A549 (cell line): ENCODE data around the gene RGPD4. TPM values are rescaled to one million over a fixed set of nuclear protein-coding genes. Genes with fewer than 3 reads are reported as not detected.

Experiments
- ATAC-seq, 2 experiments: fragments of 200-7000 bp in 1 of 2; fragments of >200 bp in 1 of 2; cut with Nextera tagmentation in 1 of 2; cut with Tn5 transposase in 1 of 2; 3 replicates each; pipeline versions ENCODE4 v1.8.0 to v1.9.1; 2018 to 2020; ENCODE audit warnings: mild to moderate bottlenecking in 1 of 2, moderate library complexity in 1 of 2
- CTCF ChIA-PET: fragments of 300-600 bp; sonication (Branson Sonifier 250); formaldehyde crosslinking; extraction: SDS; loops from one replicate; lab custom pipeline; 2021; ENCODE audit warnings: antibody characterized with exemption, inconsistent platforms; lab: Yijun Ruan, JAX
- POLR2A ChIA-PET: fragments of 350-600 bp; formaldehyde crosslinking; extraction: SDS; loops from one replicate; lab custom pipeline; 2021; ENCODE audit warnings: antibody characterized with exemption, inconsistent platforms; lab: Yijun Ruan, JAX
- DNase-seq, 2 experiments: peaks; one replicate each; pipeline versions ENCODE4 v3.0.0 to v3.0.0-alpha.2; 2011 to 2016; ENCODE audit warnings: low read depth in 1 of 2, low spot score in 1 of 2
- FAIRE-seq: peaks from 2 replicates; lab custom pipeline; 2011; peaks lifted over from hg19 to GRCh38; lab: Jason Lieb, UNC
- H3K27ac ChIP-seq, 2 experiments: fragments of >200 bp; sonication (Bioruptor Twin); formaldehyde crosslinking; 3 replicates each; pipeline ENCODE4 v1.5.1; 2016 to 2017
- H3K4me1 ChIP-seq: fragments of >200 bp; sonication (Bioruptor Twin); formaldehyde crosslinking; 3 replicates; pipeline ENCODE4 v1.6.1; 2016
- H3K4me2 ChIP-seq: fragments of >200 bp; sonication (Bioruptor Twin); formaldehyde crosslinking; 3 replicates; pipeline ENCODE4 v1.6.1; 2016
- H3K4me3 ChIP-seq: fragments of >200 bp; sonication (Bioruptor Twin); formaldehyde crosslinking; 3 replicates; pipeline ENCODE4 v1.5.1; 2016
- H3K9me3 ChIP-seq: fragments of >200 bp; sonication (Bioruptor Twin); formaldehyde crosslinking; 3 replicates; pipeline ENCODE4 v1.6.1; 2016
- EHF ChIP-seq: fragments of 250-450 bp; sonication (Bioruptor Pico); IDR thresholded peaks from 2 replicates; pipeline ENCODE4 v1.5.0; 2020; ENCODE audit warnings: mild to moderate bottlenecking
- FOSL2 ChIP-seq, 2 experiments: fragments of 450-650 bp in 1 of 2; fragments of >200 bp in 1 of 2; sonication (Bioruptor Twin) in 1 of 2; formaldehyde crosslinking; IDR thresholded peaks; 2 replicates each; pipeline versions ENCODE4 v1.5.0 to v1.6.1; 2016 to 2020; ENCODE audit warnings: mild to moderate bottlenecking in 1 of 2, moderate library complexity in 1 of 2
- HDAC2 ChIP-seq: fragments of 200-600 bp; sonication (generic); IDR thresholded peaks from 2 replicates; pipeline ENCODE4 v1.6.1; 2016
- HOXA7 ChIP-seq: fragments of 250-450 bp; sonication (Bioruptor Pico); IDR thresholded peaks from 2 replicates; pipeline ENCODE4 v1.5.0; 2020; ENCODE audit warnings: mild to moderate bottlenecking, moderate library complexity
- HOXB5 ChIP-seq: fragments of 250-450 bp; sonication (Bioruptor Pico); IDR thresholded peaks from 2 replicates; pipeline ENCODE4 v1.5.0; 2020; ENCODE audit warnings: mild to moderate bottlenecking, moderate library complexity
- JUNB ChIP-seq: fragments of >200 bp; sonication (Bioruptor Twin); formaldehyde crosslinking; IDR thresholded peaks from 2 replicates; pipeline ENCODE4 v1.6.1; 2016
- KDM1A ChIP-seq: fragments of 200-600 bp; sonication (generic); IDR thresholded peaks from 2 replicates; pipeline ENCODE4 v1.6.1; 2016; ENCODE audit warnings: low read depth, mild to moderate bottlenecking
- MAFK ChIP-seq: fragments of 450-650 bp; IDR thresholded peaks from 2 replicates; pipeline ENCODE4 v1.6.1; 2014; ENCODE audit not compliant: partially characterized antibody
- MAZ ChIP-seq: fragments of 150-350 bp; IDR thresholded peaks from 2 replicates; pipeline ENCODE4 v1.6.1; 2014; ENCODE audit warnings: antibody characterized with exemption, low read depth, low read length, borderline replicate concordance
- MYC ChIP-seq: IDR thresholded peaks from 2 replicates; pipeline ENCODE4 v1.6.1; 2012; ENCODE audit warnings: mild to moderate bottlenecking, inconsistent platforms, low read length, improper control_type of control experiment, borderline replicate concordance
- NR3C1 ChIP-seq: fragments of >200 bp; sonication (Bioruptor Twin); formaldehyde crosslinking; IDR thresholded peaks from 3 replicates; pipeline ENCODE4 v1.6.1; 2017
- RAD21 ChIP-seq, 2 experiments: fragments of >200 bp in 1 of 2; sonication (Bioruptor Twin) in 1 of 2; formaldehyde crosslinking in 1 of 2; IDR thresholded peaks in 1 of 2; conservative IDR thresholded peaks in 1 of 2; 2 replicates in 1 of 2; 3 replicates in 1 of 2; pipeline ENCODE4 v1.6.1; 2012 to 2018; ENCODE audit warnings: inconsistent platforms in 1 of 2
- RFX5 ChIP-seq: fragments of 450-650 bp; IDR thresholded peaks from 2 replicates; pipeline ENCODE4 v1.7.1; 2014; ENCODE audit warnings: antibody characterized with exemption, mild to moderate bottlenecking, moderate library complexity
- RNF2 ChIP-seq: fragments of 200-600 bp; sonication (generic); IDR thresholded peaks from 2 replicates; pipeline ENCODE4 v1.6.1; 2016; ENCODE audit warnings: low read depth, mild to moderate bottlenecking, antibody characterized with exemption, moderate library complexity, borderline replicate concordance
- TFCP2L1 ChIP-seq: fragments of 250-450 bp; sonication (Bioruptor Pico); IDR thresholded peaks from 2 replicates; pipeline ENCODE4 v1.5.0; 2021; ENCODE audit warnings: mild to moderate bottlenecking
- ZFP36 ChIP-seq: fragments of 450-650 bp; IDR thresholded peaks from 2 replicates; pipeline ENCODE4 v1.6.1; 2014; ENCODE audit warnings: borderline replicate concordance; ENCODE audit not compliant: partially characterized antibody
- WGBS: methylation state at CpG from one replicate; pipeline ENCODE4 v1.1.6; 2017; ENCODE audit errors: missing lambda C conversion rate; 5-methylcytosine and 5-hydroxymethylcytosine counted together
- polyA plus RNA-seq, 4 experiments: library from polyadenylated mRNA; depleted of rRNA in 3 of 4; stranded (reverse); fragments of >200 nt; fragmentation: RNase III in 1 of 4; extraction: RNeasy Plus Mini Kit Qiagen cat#74134 plus additional on column Dnase treatment in 1 of 4; gene quantifications; 2 replicates in 3 of 4; 3 replicates in 1 of 4; pipeline ENCODE4 v1.2.3, GENCODE V29; 2011 to 2017
- TF ChIP-seq, protein P1 (sequence below): fragments of 250-450 bp; sonication (Bioruptor Pico); IDR thresholded peaks from 2 replicates; pipeline ENCODE4 v1.5.0; 2021; ENCODE audit warnings: mild to moderate bottlenecking, moderate library complexity, borderline replicate concordance
- TF ChIP-seq, protein P2 (sequence below): fragments of 450-650 bp; IDR thresholded peaks from 2 replicates; pipeline ENCODE4 v1.6.1; 2014; ENCODE audit warnings: antibody characterized with exemption
- TF ChIP-seq, protein P3 (sequence below): fragments of >200 bp; sonication (Bioruptor Twin); formaldehyde crosslinking; IDR thresholded peaks from 3 replicates; pipeline ENCODE4 v1.5.1; 2016
- TF ChIP-seq, protein P4 (sequence below): IDR thresholded peaks from 2 replicates; pipeline ENCODE4 v1.6.1; 2012
- TF ChIP-seq, protein P5 (sequence below): fragments of >200 bp; sonication (Bioruptor Twin); formaldehyde crosslinking; IDR thresholded peaks from 3 replicates; pipeline ENCODE4 v1.6.1; 2016

Gene RGPD4
- polyA plus RNA-seq, 2 of the 4 experiments (the other 2 are of a cell fraction): 0.01 to 0.09 TPM

DNA sequence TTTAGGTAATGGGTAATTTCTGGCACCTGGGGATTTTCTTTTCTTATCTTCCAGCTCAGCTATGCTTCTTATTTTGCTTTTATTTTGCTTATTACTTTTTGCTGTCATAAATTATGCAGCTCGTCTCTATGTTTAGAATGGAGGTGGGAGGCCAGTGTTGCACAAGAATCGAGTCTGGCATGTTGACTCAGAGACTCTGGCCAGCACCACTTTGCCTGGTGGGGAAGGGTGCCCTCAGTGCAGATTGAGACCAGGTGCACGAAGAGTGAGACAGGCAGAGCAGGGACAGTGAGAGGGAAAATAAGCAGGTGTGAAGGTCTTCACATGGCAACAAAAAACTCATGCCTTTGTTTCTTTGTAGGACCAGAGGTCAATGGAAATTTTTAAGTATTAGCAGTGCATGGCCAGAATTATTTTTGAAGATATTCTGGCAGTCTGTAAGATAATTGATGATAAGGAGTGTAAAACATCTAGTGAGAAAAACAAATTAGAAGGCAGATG, 100.4 kb downstream of the RGPD4 start:
- 12% methylated on average over 3 of the region's 3 CpGs for WGBS
- FAIRE-seq (no peak), ATAC-seq (no peak), DNase-seq (no peak)
- H3K9me3 ChIP-seq: no peaks in the 10 kb centered on the region
- no peak overlapping the region for H3K4me2 ChIP-seq
- H3K4me1 ChIP-seq: no peaks in the 10 kb centered on the region
- ChIA-PET POLR2A (no interaction called here), CTCF (interaction anchor here (1.8 to 2.4 kb wide), 2 partner anchors 10 to 260 kb away, joined by 3 to 6 read pairs; no protein-coding TSS in a partner anchor)
- H3K27ac ChIP-seq: no peak overlapping the region
- H3K4me3 ChIP-seq: no peak overlapping the region
- TF ChIP-seq HOXA7 (CRISPR knock-in tag) (no peak), EHF (no peak), JUNB (no peak), RAD21 (conservative IDR thresholded peaks at IDR 0.05 in 1 of 2, IDR thresholded peaks at IDR 0.05 in 1 of 2) (no peak)
- TF ChIP-seq, protein P1, sequence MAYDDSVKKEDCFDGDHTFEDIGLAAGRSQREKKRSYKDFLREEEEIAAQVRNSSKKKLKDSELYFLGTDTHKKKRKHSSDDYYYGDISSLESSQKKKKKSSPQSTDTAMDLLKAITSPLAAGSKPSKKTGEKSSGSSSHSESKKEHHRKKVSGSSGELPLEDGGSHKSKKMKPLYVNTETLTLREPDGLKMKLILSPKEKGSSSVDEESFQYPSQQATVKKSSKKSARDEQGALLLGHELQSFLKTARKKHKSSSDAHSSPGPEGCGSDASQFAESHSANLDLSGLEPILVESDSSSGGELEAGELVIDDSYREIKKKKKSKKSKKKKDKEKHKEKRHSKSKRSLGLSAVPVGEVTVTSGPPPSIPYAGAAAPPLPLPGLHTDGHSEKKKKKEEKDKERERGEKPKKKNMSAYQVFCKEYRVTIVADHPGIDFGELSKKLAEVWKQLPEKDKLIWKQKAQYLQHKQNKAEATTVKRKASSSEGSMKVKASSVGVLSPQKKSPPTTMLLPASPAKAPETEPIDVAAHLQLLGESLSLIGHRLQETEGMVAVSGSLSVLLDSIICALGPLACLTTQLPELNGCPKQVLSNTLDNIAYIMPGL (CRISPR knock-in tag): no peak
- TF ChIP-seq, protein P2, sequence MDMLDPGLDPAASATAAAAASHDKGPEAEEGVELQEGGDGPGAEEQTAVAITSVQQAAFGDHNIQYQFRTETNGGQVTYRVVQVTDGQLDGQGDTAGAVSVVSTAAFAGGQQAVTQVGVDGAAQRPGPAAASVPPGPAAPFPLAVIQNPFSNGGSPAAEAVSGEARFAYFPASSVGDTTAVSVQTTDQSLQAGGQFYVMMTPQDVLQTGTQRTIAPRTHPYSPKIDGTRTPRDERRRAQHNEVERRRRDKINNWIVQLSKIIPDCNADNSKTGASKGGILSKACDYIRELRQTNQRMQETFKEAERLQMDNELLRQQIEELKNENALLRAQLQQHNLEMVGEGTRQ: no peak
- TF ChIP-seq, protein P3, sequence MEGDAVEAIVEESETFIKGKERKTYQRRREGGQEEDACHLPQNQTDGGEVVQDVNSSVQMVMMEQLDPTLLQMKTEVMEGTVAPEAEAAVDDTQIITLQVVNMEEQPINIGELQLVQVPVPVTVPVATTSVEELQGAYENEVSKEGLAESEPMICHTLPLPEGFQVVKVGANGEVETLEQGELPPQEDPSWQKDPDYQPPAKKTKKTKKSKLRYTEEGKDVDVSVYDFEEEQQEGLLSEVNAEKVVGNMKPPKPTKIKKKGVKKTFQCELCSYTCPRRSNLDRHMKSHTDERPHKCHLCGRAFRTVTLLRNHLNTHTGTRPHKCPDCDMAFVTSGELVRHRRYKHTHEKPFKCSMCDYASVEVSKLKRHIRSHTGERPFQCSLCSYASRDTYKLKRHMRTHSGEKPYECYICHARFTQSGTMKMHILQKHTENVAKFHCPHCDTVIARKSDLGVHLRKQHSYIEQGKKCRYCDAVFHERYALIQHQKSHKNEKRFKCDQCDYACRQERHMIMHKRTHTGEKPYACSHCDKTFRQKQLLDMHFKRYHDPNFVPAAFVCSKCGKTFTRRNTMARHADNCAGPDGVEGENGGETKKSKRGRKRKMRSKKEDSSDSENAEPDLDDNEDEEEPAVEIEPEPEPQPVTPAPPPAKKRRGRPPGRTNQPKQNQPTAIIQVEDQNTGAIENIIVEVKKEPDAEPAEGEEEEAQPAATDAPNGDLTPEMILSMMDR: no peak

DNA sequence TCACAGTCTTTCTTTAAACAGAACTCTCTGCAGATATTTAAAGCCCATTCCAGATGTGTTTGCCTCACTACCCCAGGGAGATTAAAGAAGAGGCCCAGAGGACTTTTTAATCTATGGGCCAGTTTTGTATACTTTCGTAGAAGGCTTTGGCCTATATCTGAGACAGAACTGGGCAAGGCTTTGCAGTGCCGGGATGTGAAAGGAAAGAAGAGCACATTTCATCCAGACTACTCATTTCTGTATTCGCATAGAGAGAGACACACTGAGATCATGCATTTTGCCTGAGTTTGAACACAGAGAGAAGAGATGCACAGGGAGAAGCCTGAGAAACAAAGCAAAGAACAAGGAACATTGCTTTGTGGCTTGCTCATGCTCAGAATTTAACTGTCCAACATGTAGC, 104.7 kb downstream of the RGPD4 start:
- FAIRE-seq (no peak), ATAC-seq (no peak)
- no peaks in the 10 kb centered on the region for H3K9me3 ChIP-seq
- TF ChIP-seq MAFK (no peak), TFCP2L1 (CRISPR knock-in tag) (no peak), ZFP36 (no peak), NR3C1 (no peak), HOXB5 (no peak), MAZ (no peak), RNF2 (no peak), FOSL2 (IDR thresholded peaks at IDR 0.05) (no peak), FOSL2 (CRISPR knock-in tag; IDR thresholded peaks at IDR 0.05) (no peak), HDAC2 (no peak)
- TF ChIP-seq, protein P4, sequence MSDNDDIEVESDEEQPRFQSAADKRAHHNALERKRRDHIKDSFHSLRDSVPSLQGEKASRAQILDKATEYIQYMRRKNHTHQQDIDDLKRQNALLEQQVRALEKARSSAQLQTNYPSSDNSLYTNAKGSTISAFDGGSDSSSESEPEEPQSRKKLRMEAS: no peak
- TF ChIP-seq, all 56 proteins: peak for 0
- no peak overlapping the region for H3K27ac ChIP-seq
- ChIA-PET POLR2A (no interaction called here), CTCF (interaction anchor here (0.6 to 1.1 kb wide), 2 partner anchors 219 to 1295 kb away, joined by 3 read pairs; no protein-coding TSS in a partner anchor)
- 81% methylated on average over 3 of the region's 3 CpGs for WGBS
- no peaks in the 10 kb centered on the region for H3K4me1 ChIP-seq
- no peak for DNase-seq
- H3K4me3 ChIP-seq: no peak overlapping the region
- H3K4me2 ChIP-seq: no peak overlapping the region

DNA sequence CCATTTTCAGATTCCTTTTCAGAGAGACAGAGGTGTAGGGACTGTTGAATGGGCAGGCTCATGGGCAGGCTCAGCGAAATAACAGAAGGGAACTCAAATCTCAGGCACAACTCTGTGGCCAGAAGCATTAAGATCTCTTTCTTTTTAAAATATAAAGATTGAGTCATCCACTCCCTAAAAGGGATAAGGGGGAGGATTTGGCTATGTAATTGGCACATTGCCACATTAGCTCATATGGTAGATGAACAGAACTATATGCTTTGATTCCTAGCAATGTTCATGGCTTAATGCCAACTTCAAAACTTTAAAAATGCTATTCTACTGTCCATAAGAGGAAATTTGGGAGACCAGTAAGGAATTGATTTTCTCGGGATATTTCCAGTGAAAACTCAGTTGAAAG, 105.8 kb downstream of the RGPD4 start:
- FAIRE-seq (no peak), ATAC-seq (no peak), DNase-seq (no peak)
- Histone ChIP-seq H3K27ac (no peak overlapping the region), H3K9me3 (no peaks in the 10 kb centered on the region), H3K4me2 (no peak overlapping the region), H3K4me1 (no peaks in the 10 kb centered on the region), H3K4me3 (no peak overlapping the region)
- ChIA-PET CTCF (interaction anchor here (0.7 to 1.1 kb wide), 2 partner anchors 247 to 1296 kb away, joined by 3 read pairs; no protein-coding TSS in a partner anchor), POLR2A (no interaction called here)
- 37% methylated on average over 2 of the region's 2 CpGs for WGBS
- TF ChIP-seq RFX5 (no peak), KDM1A (no peak), MYC (no peak), HOXB5 (no peak), HOXA7 (CRISPR knock-in tag) (no peak), ZFP36 (no peak)
- TF ChIP-seq, protein P5, sequence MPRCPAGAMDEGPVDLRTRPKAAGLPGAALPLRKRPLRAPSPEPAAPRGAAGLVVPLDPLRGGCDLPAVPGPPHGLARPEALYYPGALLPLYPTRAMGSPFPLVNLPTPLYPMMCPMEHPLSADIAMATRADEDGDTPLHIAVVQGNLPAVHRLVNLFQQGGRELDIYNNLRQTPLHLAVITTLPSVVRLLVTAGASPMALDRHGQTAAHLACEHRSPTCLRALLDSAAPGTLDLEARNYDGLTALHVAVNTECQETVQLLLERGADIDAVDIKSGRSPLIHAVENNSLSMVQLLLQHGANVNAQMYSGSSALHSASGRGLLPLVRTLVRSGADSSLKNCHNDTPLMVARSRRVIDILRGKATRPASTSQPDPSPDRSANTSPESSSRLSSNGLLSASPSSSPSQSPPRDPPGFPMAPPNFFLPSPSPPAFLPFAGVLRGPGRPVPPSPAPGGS: no peak
- TF ChIP-seq, protein P1 (CRISPR knock-in tag): no peak
- TF ChIP-seq, all 56 proteins: peak for 0
